GM21381 (cell line): ENCODE measurements around the gene CLRN3.

Experiments used
- ATAC-seq: cut with Tn5 transposase; IDR thresholded peaks from one replicate; pipeline ENCODE4 v1.9.1; 2021; ENCODE audit warnings: mild to moderate bottlenecking, moderate library complexity; ENCODE audit not compliant: unreplicated experiment

Gene CLRN3

GRCh38 chr10:127892743-127893142, at the start of gene CLRN3:
Gene CLRN3, minus strand, starts transcription at chr10:127892941. Its CDS starts 157 bp downstream, at chr10:127892784.
- ATAC-seq: no peak

GRCh38 chr10:127940866-127941640, 48.3 kb upstream of the CLRN3 start:
- ATAC-seq: no peak

- no peak for ATAC-seq
These were observed 47.1 kb upstream of the CLRN3 start for GRCh38 chr10:127939786-127940330.

- no peak for ATAC-seq
These were observed 45.2 kb upstream of the CLRN3 start for GRCh38 chr10:127937915-127938463.

GRCh38 chr10:127937069-127937468, 44.3 kb upstream of the CLRN3 start:
- ATAC-seq: no peak

GRCh38 chr10:127935071-127935561, 42.4 kb upstream of the CLRN3 start:
- no peak for ATAC-seq

- ATAC-seq: no peak
These were observed 41.6 kb upstream of the CLRN3 start for GRCh38 chr10:127934383-127934782.

- ATAC-seq: no peak
These were observed 40.5 kb upstream of the CLRN3 start for GRCh38 chr10:127933271-127933670.

GRCh38 chr10:127932521-127933270, 40.0 kb upstream of the CLRN3 start:
- ATAC-seq: no peak

GRCh38 chr10:127928021-127928806, 35.5 kb upstream of the CLRN3 start:
- no peak for ATAC-seq

- no peak for ATAC-seq
These were observed 33.7 kb upstream of the CLRN3 start for GRCh38 chr10:127926455-127926854.

- no peak for ATAC-seq
These were observed 32.9 kb upstream of the CLRN3 start for GRCh38 chr10:127925471-127926207.

GRCh38 chr10:127923646-127924045, 30.9 kb upstream of the CLRN3 start:
- ATAC-seq: no peak

GRCh38 chr10:127922675-127923366, 30.1 kb upstream of the CLRN3 start:
- ATAC-seq: no peak

- no peak for ATAC-seq
These were observed 29.5 kb upstream of the CLRN3 start for GRCh38 chr10:127922206-127922605.

GRCh38 chr10:127921753-127922145, 29.0 kb upstream of the CLRN3 start:
- ATAC-seq: no peak

- no peak for ATAC-seq
These were observed 28.5 kb upstream of the CLRN3 start for GRCh38 chr10:127921075-127921752.

- ATAC-seq: no peak
These were observed 27.7 kb upstream of the CLRN3 start for GRCh38 chr10:127920306-127921074.
